T-helper 17 cell (primary cell): ENCODE data around the gene TMEM184B. TPM values are rescaled to one million over a fixed set of nuclear protein-coding genes. Genes with fewer than 3 reads are reported as not detected.
A peak's percentile ranks its signal among the peaks of the same experiment; 100 is the strongest.

Source experiments
- ATAC-seq: fragments of 150-1000 bp; cut with Tn5 transposase; 2 replicates; pipeline ENCODE4 v1.10.0; 2021; ENCODE audit warnings: mild to moderate bottlenecking, moderate library complexity
- DNase-seq, 3 donors: peaks; one replicate each; pipeline versions ENCODE4 v3.0.0 to v3.0.0-alpha.2; 2020 to 2021
- H3K9me3 ChIP-seq: one replicate; pipeline ENCODE4 v1.7.0; 2013; ENCODE audit warnings: low read length, mild to moderate bottlenecking; ENCODE audit not compliant: control insufficient read depth, poor library complexity, severe bottlenecking
- H3K27ac Mint-ChIP-seq: one replicate; pipeline ENCODE4 v1.8.0; 2022; ENCODE audit warnings: mild to moderate bottlenecking, moderate library complexity, mixed read lengths
- H3K27me3 Mint-ChIP-seq: one replicate; pipeline ENCODE4 v1.8.0; 2022; ENCODE audit warnings: mixed read lengths
- H3K36me3 Mint-ChIP-seq: one replicate; pipeline ENCODE4 v1.8.0; 2022; ENCODE audit warnings: low read depth, mixed read lengths
- H3K4me1 Mint-ChIP-seq: one replicate; pipeline ENCODE4 v1.8.0; 2022; ENCODE audit warnings: mild to moderate bottlenecking, mixed read lengths
- H3K4me3 Mint-ChIP-seq: one replicate; pipeline ENCODE4 v1.8.0; 2022; ENCODE audit warnings: mild to moderate bottlenecking, moderate library complexity, mixed read lengths
- total RNA-seq, 4 donors: library from RNA in 2 of 4; stranded (reverse) in 2 of 4; gene quantifications; one replicate each; pipeline ENCODE4 v1.2.3 and lab custom pipeline; 2022 to 2026

TMEM184B gene
- total RNA-seq, 2 donors from 2014 or later, result 53.3 TPM

DNA sequence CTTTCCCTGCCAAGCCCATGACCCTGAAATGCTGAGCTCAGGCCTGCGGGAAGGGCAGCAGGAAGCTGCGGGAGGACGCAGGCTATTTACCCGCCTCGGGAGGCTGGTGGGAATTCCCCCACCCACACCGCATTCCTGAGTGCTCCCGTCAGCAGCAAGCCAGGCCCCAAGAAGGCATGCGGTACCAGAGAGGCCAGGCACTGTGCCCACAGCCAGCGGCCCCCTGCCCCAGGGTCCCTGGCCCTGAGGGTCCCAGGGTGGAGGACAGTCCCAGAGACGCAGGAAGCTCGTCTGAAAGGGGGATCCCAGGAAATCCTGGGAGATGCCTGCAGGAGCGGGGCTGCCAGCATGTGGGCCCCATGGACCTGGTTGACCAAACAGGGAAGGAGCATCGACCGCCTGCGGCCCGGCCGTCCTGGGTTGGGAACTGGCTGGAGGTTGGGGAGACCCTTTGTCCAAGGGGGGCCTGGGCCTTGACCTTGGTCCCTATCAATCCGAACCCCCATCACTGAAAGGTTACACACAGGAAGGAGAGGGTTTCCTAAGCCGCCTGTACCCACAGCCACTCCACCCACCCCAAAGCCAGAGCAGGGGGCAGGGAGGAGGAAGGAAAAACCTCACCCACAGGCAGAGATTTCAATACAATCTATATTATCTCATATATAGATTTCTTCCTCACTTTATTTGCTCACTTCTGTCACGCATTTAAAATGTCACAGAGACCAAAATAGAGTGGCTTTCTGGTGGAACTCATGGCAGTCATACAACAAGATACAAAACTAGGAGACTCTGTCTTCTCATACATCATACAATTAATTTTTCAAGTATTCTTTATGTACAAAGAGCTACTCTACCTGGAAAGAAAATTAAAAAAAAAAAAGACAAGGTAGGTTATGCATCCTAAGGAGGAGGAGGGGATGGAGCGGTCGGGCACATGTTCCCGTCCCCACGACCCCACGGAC is 53.9 kb downstream of the TMEM184B start:
- H3K27ac Mint-ChIP-seq, result peak overlapping the region; percentile 95
- ATAC-seq (peak; percentile 67), DNase-seq (peak; percentile 55 to 60 (median 57))
- no peaks in the 10 kb centered on the region for H3K36me3 Mint-ChIP-seq
- no peaks in the 10 kb centered on the region for H3K27me3 Mint-ChIP-seq
- peaks cover 42% of the 10 kb centered on the region for H3K4me1 Mint-ChIP-seq
- peak overlapping the region; percentile 73 for H3K4me3 Mint-ChIP-seq
- no peaks in the 10 kb centered on the region for H3K9me3 ChIP-seq

DNA sequence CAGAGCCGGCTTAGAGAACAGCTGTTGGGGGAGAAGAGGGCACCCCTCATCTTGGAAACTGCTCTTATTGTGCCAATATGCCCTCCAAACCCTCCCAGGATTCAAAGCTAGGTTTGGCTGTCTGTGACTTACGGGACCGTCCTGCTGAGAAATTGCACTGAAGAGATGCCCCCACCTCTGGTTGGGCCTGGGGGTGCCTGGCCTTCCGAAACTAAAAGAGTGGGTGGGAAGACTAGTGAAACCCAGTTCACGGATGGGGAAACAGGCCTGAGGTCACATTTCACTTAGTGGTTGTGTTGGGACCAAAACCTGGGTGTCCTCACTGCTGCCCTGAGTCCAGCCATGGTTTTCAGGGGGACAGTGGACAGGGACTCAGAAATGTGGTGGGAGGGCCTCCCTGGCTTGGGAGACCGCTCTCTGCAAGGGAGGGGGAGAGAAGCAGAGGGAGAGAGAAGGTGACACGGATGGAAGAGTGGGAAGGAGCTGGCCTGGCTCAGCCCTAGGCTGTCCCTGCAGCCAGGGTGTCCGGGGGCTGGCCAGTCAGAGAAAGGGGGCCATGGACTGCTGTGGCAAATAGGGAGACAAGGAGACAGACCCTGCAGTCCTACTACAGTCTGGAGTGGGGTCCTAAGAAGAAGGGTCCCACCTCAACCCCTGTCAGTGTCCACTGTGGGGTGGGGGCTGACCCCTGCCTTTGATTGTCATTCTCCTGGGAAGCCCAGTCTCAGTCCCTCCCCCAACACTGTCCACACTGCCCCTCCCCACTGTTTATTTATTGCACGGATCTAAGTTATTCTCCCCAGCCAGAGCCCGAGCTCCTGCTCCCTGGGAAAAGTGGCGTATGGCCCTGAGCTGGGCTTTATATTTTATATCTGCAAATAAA is 57.4 kb downstream of the TMEM184B start:
- Mint-ChIP-seq H3K27ac (peak overlapping the region; percentile 81), H3K4me1 (peaks cover 33% of the 10 kb centered on the region), H3K4me3 (peak overlapping the region; percentile 60), H3K27me3 (no peaks in the 10 kb centered on the region), H3K36me3 (no peaks in the 10 kb centered on the region)
- no peak for DNase-seq
- no peaks in the 10 kb centered on the region for H3K9me3 ChIP-seq
- no peak for ATAC-seq

DNA sequence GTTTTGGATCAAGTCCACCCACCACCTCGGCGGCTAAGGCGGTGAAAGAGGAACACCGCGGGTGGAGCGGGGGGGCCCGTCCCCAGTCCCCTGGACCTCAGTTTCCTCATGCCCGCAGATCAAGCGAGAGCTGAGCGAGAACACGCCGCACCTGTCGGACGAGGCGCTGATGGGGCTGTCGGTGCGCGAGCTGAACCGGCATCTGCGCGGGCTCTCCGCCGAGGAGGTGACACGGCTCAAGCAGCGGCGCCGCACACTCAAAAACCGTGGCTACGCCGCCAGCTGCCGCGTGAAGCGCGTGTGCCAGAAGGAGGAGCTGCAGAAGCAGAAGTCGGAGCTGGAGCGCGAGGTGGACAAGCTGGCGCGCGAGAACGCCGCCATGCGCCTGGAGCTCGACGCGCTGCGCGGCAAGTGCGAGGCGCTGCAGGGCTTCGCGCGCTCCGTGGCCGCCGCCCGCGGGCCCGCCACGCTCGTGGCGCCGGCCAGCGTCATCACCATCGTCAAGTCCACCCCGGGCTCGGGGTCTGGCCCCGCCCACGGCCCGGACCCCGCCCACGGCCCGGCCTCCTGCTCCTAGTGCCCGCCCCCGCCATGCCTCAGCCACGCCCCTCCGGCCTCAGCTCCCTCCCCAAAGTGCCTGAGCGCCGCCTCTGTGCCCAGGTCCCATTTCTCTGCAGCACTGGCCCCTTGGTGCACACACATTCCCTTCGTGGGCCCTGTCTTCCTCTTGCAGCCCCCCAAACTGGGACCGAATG is 58.3 kb downstream of the TMEM184B start:
- Mint-ChIP-seq H3K4me3 (peak overlapping the region; percentile 61), H3K27me3 (no peaks in the 10 kb centered on the region), H3K27ac (peak overlapping the region; percentile 81), H3K4me1 (peaks cover 28% of the 10 kb centered on the region), H3K36me3 (no peaks in the 10 kb centered on the region)
- peak; percentile 72 for ATAC-seq
- no peaks in the 10 kb centered on the region for H3K9me3 ChIP-seq
- peak; percentile 67 to 81 (median 72) for DNase-seq

DNA sequence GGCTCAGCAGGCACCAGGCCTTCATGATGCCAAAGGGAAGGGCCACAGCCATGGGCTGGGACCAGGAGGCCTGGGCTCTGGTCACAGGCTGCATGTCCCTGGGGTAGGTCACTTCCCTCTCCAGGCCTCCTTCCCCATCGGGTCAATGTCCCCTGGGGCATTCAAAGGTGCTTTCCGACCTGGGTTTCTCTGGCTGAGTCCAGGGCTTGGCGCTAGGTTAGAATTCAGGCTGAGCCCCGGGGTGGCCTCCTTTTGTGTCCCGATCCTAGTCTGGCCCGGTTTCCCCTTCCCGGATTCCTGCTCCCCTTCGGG is 58.9 kb downstream of the TMEM184B start:
- peak overlapping the region; percentile 54 for H3K27ac Mint-ChIP-seq
- H3K4me1 Mint-ChIP-seq, result peaks cover 24% of the 10 kb centered on the region
- no peaks in the 10 kb centered on the region for H3K9me3 ChIP-seq
- no peaks in the 10 kb centered on the region for H3K27me3 Mint-ChIP-seq
- H3K4me3 Mint-ChIP-seq, result peak overlapping the region; percentile 61
- no peaks in the 10 kb centered on the region for H3K36me3 Mint-ChIP-seq
- DNase-seq (no peak), ATAC-seq (no peak)

DNA sequence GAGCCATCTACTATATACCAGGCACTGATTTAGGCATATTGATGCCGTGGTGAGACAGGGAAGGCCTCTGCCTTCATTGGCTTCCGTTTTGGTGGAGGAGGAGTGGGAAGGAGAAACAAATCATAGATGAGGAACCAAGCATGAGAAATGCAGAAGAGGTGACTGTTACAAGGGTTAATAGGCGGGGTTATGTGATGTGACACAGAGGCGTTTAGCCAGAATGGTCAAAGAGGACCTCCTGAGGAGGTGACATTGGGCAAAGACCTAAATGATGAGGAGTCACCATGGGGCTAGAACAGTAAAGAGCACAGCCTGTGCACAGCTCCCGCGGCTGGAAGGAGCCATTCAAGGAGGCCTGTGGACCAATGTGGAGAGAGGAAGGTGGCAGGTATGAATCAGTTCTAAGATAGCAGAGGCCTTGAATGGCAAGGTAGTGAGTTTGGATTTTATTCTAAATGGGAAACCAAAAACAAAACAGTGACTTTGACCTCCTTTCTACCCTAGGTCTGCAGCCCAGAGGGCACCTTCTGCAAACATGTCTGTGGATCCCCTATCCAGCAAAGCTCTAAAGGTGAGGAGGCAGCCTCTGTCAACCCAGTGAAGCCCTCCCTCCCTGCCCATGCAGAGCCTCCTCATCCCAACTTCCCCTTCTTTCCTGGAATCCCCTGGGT is 59.4 kb downstream of the TMEM184B start:
- Mint-ChIP-seq H3K4me1 (peaks cover 23% of the 10 kb centered on the region), H3K36me3 (no peaks in the 10 kb centered on the region), H3K27ac (peak overlapping the region; percentile 70), H3K27me3 (no peaks in the 10 kb centered on the region), H3K4me3 (peak overlapping the region; percentile 87)
- H3K9me3 ChIP-seq, result no peaks in the 10 kb centered on the region
- no peak for ATAC-seq
- no peak for DNase-seq

DNA sequence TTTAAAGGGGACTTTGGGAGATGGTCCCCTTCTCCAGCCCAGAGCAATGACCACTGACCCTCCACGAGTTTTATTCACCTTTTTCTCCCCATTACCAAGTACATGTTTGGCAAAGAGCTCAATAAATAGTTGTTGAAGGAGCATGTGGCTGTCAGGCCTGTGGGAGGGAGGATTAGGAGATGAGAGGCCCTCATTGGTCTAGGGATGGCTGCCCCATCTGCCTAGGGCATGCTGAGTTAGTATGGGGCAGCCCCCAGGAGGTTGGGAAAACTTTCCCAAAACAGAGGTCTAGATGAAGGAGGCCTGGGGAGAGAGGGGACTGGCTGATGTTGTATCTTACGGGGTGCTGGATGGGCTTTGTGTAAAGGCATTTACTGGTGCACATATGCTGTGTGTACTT is 60.4 kb downstream of the TMEM184B start:
- no peaks in the 10 kb centered on the region for H3K36me3 Mint-ChIP-seq
- DNase-seq, result no peak
- no peaks in the 10 kb centered on the region for H3K27me3 Mint-ChIP-seq
- H3K9me3 ChIP-seq, result no peaks in the 10 kb centered on the region
- peaks cover 15% of the 10 kb centered on the region for H3K4me1 Mint-ChIP-seq
- no peak for ATAC-seq
- H3K27ac Mint-ChIP-seq, result peak overlapping the region; percentile 70
- H3K4me3 Mint-ChIP-seq, result no peak overlapping the region

DNA sequence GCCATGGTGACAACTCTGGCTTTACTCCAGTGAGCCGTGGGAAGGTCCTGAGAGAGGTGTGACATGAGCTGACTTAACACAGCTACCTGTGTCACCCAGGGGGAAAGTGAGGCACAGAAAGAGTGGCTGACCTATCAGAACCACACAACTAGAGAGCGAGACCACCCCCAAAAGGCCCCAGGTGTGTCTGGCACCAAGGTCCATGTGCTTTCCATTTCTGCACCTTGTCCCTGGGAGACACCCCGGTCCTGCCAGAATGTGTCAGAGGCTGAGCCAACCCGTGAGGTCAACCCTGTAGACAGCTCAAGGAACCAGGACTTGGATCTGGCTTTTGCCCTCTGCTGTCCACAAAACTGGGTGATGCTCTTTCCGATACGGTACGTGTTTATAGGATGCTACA is 61.3 kb downstream of the TMEM184B start:
- ATAC-seq, result no peak
- no peaks in the 10 kb centered on the region for H3K36me3 Mint-ChIP-seq
- peaks cover 15% of the 10 kb centered on the region for H3K4me1 Mint-ChIP-seq

DNA sequence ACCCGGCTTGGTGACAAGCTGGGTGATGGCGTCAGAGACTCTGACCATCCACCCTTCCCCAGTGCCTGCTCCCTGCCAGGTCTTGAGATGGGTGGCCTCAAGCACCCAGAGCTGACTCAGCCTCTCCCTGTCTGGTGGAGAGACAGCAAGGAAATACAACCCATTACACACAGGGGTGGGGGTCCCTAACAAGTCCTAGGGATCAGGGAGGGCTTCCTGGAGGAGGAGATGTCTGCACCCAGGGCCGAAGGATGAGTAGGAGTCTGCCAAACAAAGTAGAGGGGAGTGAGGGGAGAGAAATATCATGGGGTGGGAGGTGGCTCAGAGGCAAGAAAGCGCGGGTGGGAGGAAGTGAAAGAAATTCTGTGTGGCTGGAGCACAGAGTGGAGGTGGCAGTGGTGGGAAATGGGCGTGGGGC is 64.2 kb downstream of the TMEM184B start:
- no peak overlapping the region for H3K27ac Mint-ChIP-seq
- DNase-seq (no peak), ATAC-seq (no peak)

More for the DNA sequence above, 61.3 kb downstream of the TMEM184B start:
- Mint-ChIP-seq H3K27ac (peak overlapping the region; percentile 59), H3K4me3 (no peak overlapping the region), H3K27me3 (no peaks in the 10 kb centered on the region)
- no peak for DNase-seq
- H3K9me3 ChIP-seq, result no peaks in the 10 kb centered on the region

DNA sequence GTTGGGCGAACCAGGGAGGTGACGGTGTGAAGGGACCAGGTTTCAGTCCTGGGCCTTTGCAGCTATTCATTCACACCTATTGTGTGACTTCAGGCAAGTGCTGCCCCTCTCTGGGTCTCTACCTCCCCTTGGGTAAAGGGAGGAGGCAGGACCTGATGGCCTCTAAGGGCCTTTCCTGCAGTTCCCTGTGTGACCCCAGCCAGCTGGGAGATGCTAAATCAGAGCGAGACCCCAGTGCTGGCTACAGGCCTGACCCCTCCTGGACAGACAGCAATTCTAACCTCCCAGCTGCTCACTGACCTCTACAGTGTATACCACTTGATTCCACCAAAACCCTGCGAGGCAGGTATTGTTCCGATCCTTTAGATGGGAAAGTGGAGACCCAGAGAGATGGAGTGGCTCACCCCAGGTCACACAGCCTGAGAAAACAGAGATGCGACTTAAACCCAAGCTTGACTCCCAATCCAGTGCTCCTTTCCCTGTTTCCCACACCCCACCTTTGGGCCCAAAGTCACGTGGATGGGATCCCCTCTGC is 64.8 kb downstream of the TMEM184B start:
- Mint-ChIP-seq H3K4me1 (peaks cover 20% of the 10 kb centered on the region), H3K36me3 (no peaks in the 10 kb centered on the region), H3K27ac (no peak overlapping the region), H3K27me3 (no peaks in the 10 kb centered on the region), H3K4me3 (no peak overlapping the region)
- DNase-seq, result no peak
- no peak for ATAC-seq
- no peaks in the 10 kb centered on the region for H3K9me3 ChIP-seq

More for the DNA sequence above, 64.2 kb downstream of the TMEM184B start:
- no peaks in the 10 kb centered on the region for H3K27me3 Mint-ChIP-seq
- H3K36me3 Mint-ChIP-seq, result no peaks in the 10 kb centered on the region
- no peaks in the 10 kb centered on the region for H3K9me3 ChIP-seq
- peak overlapping the region; percentile 25 for H3K4me3 Mint-ChIP-seq
- H3K4me1 Mint-ChIP-seq, result peaks cover 24% of the 10 kb centered on the region

DNA sequence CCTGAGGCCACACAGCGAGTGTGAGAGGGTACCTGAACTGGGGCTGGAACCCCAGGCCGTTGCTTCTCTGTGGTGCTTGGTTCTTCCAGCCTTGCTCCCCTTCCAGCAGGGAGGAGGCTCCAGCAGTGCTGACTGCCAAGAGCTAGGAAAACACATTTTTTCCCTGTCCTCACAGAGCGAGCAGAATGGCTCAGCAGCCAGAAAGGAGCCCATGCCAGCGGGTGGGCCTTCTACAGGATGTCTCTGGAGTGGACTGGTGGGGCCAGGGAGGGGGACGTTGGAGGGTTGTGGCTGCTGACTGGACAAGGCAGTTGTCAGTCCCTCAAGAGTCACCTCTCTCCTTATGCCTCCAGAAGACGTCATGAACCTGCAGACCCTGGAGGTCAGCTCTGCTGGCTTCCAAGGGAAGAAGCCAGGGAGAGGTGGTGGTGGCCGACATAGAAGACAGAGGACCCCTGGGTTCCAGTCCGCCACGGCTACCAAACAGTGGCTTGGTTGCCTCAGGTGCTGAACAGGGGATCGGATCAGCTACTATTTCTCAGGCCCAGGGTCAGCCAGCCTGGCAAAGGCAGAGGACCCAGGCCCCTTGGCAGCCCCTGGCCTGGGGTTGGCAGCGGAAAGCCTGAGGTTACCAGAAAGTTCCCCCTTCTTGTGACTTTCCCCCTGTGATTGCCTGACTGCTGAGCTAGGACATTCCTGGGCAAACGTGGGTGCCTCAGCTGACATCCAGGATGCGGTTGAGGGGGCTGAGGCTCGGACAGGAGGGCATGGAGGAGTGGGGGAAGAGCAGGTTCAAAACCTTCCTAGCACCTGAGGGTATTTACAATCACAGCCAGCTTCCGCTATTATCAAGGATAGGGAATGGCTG is 67.3 kb downstream of the TMEM184B start:
- Mint-ChIP-seq H3K4me1 (peaks cover 27% of the 10 kb centered on the region), H3K36me3 (no peaks in the 10 kb centered on the region), H3K27ac (peak overlapping the region; percentile 83), H3K27me3 (no peaks in the 10 kb centered on the region), H3K4me3 (no peak overlapping the region)
- DNase-seq (no peak), ATAC-seq (no peak)
- no peaks in the 10 kb centered on the region for H3K9me3 ChIP-seq

DNA sequence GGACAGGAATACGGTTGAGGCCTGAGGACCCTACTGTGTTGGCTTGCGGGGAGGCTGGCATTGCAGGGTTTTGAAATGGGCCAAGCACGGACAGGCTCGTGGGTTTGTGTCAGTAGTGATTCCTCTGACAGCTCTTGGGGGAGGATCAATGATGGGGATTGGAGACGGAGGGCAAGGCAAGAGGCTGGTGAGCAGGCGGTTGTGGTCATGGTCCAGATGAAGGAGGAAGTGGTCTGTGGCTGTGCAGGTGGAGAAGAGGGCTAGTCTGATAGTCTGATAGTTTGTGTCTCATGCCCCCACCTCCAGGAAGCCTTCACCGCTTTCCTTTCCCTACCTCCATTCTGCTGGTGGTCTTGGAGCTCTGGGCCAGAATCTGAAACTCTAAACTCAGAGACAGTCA is 68.0 kb downstream of the TMEM184B start:
- peak overlapping the region; percentile 68 for H3K4me3 Mint-ChIP-seq
- peak overlapping the region; percentile 83 for H3K27ac Mint-ChIP-seq
- peaks cover 27% of the 10 kb centered on the region for H3K4me1 Mint-ChIP-seq
- H3K27me3 Mint-ChIP-seq, result no peaks in the 10 kb centered on the region
- no peak for ATAC-seq
- DNase-seq, result no peak
- no peaks in the 10 kb centered on the region for H3K9me3 ChIP-seq
- no peaks in the 10 kb centered on the region for H3K36me3 Mint-ChIP-seq
